IMR-90 (cell line): Measurements from ENCODE around the gene STAT4. TPM values are rescaled to one million over a fixed set of nuclear protein-coding genes. Genes with fewer than 3 reads are reported as not detected.

ENCODE experiments used
- ATAC-seq: fragments of 200-7000 bp; cut with Tn5 transposase; 2 replicates; pipeline ENCODE4 v1.9.1; 2020; ENCODE audit warnings: low read depth, mild to moderate bottlenecking, moderate library complexity
- BruUV-seq: library from RNA; stranded (reverse); fragments of 400-500 nt; replicated peaks from 2 replicates; lab custom pipeline; 2021; lab: Mats Ljungman, UMichigan
- CTCF ChIA-PET: fragments of 300-600 bp; formaldehyde crosslinking; extraction: SDS; loops from one replicate; lab custom pipeline; 2021; ENCODE audit warnings: antibody characterized with exemption; lab: Yijun Ruan, JAX
- POLR2A ChIA-PET: fragments of 300-600 bp; sonication (Branson Sonifier 250); formaldehyde crosslinking; loops from one replicate; lab custom pipeline; 2022; ENCODE audit warnings: antibody characterized with exemption; ENCODE audit not compliant: unreplicated experiment; lab: Charles Lee
- DNase-seq: peaks from one replicate; pipeline ENCODE4 v3.0.0; 2013
- H2AFZ ChIP-seq: replicated peaks from 2 replicates; pipeline ENCODE3; 2013; ENCODE audit warnings: low read length, mild to moderate bottlenecking; ENCODE audit not compliant: poor library complexity
- H2AK5ac ChIP-seq: 2 replicates; pipeline ENCODE4 v1.6.1; 2013; ENCODE audit warnings: low read depth, low read length, inconsistent platforms
- H2AK9ac ChIP-seq: replicated peaks from 2 replicates; pipeline ENCODE3; 2013; ENCODE audit warnings: mild to moderate bottlenecking, low read depth, low read length, moderate library complexity; ENCODE audit not compliant: poor library complexity
- H2BK120ac ChIP-seq: 2 replicates; pipeline ENCODE4 v1.6.1; 2013; ENCODE audit warnings: low read depth, low read length, inconsistent platforms
- H2BK15ac ChIP-seq: 3 replicates; pipeline ENCODE4 v1.6.1; 2013; ENCODE audit warnings: low read depth, low read length, inconsistent platforms
- H2BK20ac ChIP-seq: 2 replicates; pipeline ENCODE4 v1.6.1; 2013; ENCODE audit warnings: low read depth, mild to moderate bottlenecking, inconsistent platforms, low read length, moderate library complexity
- H2BK5ac ChIP-seq: 2 replicates; pipeline ENCODE4 v1.6.1; 2013; ENCODE audit warnings: mild to moderate bottlenecking, low read depth, low read length, inconsistent platforms; ENCODE audit not compliant: poor library complexity, severe bottlenecking
- H3K14ac ChIP-seq: replicated peaks from 2 replicates; pipeline ENCODE4 v1.6.1; 2013; ENCODE audit warnings: low read depth, low read length, inconsistent platforms
- H3K18ac ChIP-seq: 2 replicates; pipeline ENCODE4 v1.6.1; 2013; ENCODE audit warnings: low read depth, low read length, control low read depth
- H3K23ac ChIP-seq: 2 replicates; pipeline ENCODE4 v1.6.1; 2013; ENCODE audit warnings: low read depth, low read length, inconsistent platforms
- H3K27ac ChIP-seq: 2 replicates; pipeline ENCODE4 v1.5.1; 2013; ENCODE audit warnings: mild to moderate bottlenecking, control low read depth, low read length; ENCODE audit not compliant: insufficient read depth
- H3K27me3 ChIP-seq: 2 replicates; pipeline ENCODE4 v1.6.1; 2013; ENCODE audit warnings: low read length; ENCODE audit not compliant: control insufficient read depth, insufficient read depth
- H3K36me3 ChIP-seq: 2 replicates; pipeline ENCODE4 v1.6.1; 2013; ENCODE audit warnings: low read length, mixed read lengths; ENCODE audit not compliant: control insufficient read depth, insufficient read depth
- H3K4ac ChIP-seq: 2 replicates; pipeline ENCODE4 v1.6.1; 2013; ENCODE audit warnings: low read depth, low read length, inconsistent platforms
- H3K4me1 ChIP-seq: 2 replicates; pipeline ENCODE4 v1.6.1; 2013; ENCODE audit warnings: low read length, mixed read lengths; ENCODE audit not compliant: control insufficient read depth, insufficient read depth
- H3K4me2 ChIP-seq: 2 replicates; pipeline ENCODE4 v1.6.1; 2013; ENCODE audit warnings: low read depth, mild to moderate bottlenecking, control low read depth, low read length, moderate library complexity
- H3K4me3 ChIP-seq: 2 replicates; pipeline ENCODE4 v1.5.1; 2013; ENCODE audit warnings: low read depth, mild to moderate bottlenecking, control low read depth, low read length, moderate library complexity; ENCODE audit not compliant: insufficient read depth
- H3K56ac ChIP-seq: 2 replicates; pipeline ENCODE4 v1.6.1; 2013; ENCODE audit warnings: low read length, inconsistent platforms; ENCODE audit not compliant: insufficient read depth; ENCODE audit errors: extremely low read depth
- H3K79me1 ChIP-seq, 2 experiments: 2 replicates each; pipeline ENCODE4 v1.6.1; 2013; ENCODE audit warnings: low read length in 2 of 2, inconsistent platforms in 1 of 2, low read depth in 1 of 2
- H3K9ac ChIP-seq: 2 replicates; pipeline ENCODE4 v1.6.1; 2013; ENCODE audit warnings: low read depth, low read length, control low read depth
- H3K9me1 ChIP-seq: 2 replicates; pipeline ENCODE4 v1.6.1; 2013; ENCODE audit warnings: low read length, inconsistent platforms; ENCODE audit not compliant: insufficient read depth
- H3K9me3 ChIP-seq: 2 replicates; pipeline ENCODE4 v1.6.1; 2013; ENCODE audit warnings: low read length; ENCODE audit not compliant: control insufficient read depth, insufficient read depth
- H4K20me1 ChIP-seq: 2 replicates; pipeline ENCODE4 v1.6.1; 2013; ENCODE audit warnings: low read length, inconsistent platforms; ENCODE audit not compliant: insufficient read depth
- H4K5ac ChIP-seq: 2 replicates; pipeline ENCODE4 v1.6.1; 2013; ENCODE audit warnings: mild to moderate bottlenecking, low read depth, low read length, control low read depth
- H4K8ac ChIP-seq, 2 experiments: 2 replicates each; pipeline ENCODE4 v1.6.1; 2013; ENCODE audit warnings: low read depth in 2 of 2, low read length in 2 of 2, control low read depth in 1 of 2, inconsistent platforms in 1 of 2
- H4K91ac ChIP-seq: 2 replicates; pipeline ENCODE4 v1.6.1; 2013; ENCODE audit warnings: low read depth, low read length, inconsistent platforms; ENCODE audit not compliant: insufficient read depth
- CEBPB ChIP-seq: IDR thresholded peaks from 2 replicates; pipeline ENCODE4 v1.6.1; 2012; ENCODE audit warnings: low read depth, low read length, improper control_type of control experiment
- WGBS, 2 experiments: methylation state at CpG; one replicate each; pipeline versions ENCODE4 v1.1.5 to v1.1.7; 2013; ENCODE audit warnings: missing lambda C conversion rate in 2 of 2; ENCODE audit not compliant: insufficient read length in 1 of 2; ENCODE audit errors: extremely low coverage in 2 of 2; 5-methylcytosine and 5-hydroxymethylcytosine counted together
- dilution Hi-C: fragments of 300-500 bp; cut with HindIII; formaldehyde crosslinking; loops from one replicate; pipeline ENCODE4 v1.14.3; 2018; ENCODE audit warnings: low sequenced_read_pairs; ENCODE audit not compliant: unreplicated experiment
- in situ Hi-C: fragments of 300-500 bp; cut with MboI; formaldehyde crosslinking; loops from 3 replicates; pipeline ENCODE4 v1.14.3; 2019; ENCODE audit warnings: low sequenced_read_pairs, inconsistent platforms, mixed read lengths
- intact Hi-C: fragments of 100-400 bp; cut with micrococcal nuclease; formaldehyde crosslinking; loops from 2 replicates; pipeline ENCODE4 v1.10.0; 2022
- polyA plus RNA-seq, 3 experiments: library from polyadenylated mRNA; depleted of rRNA; stranded (reverse); fragments of >200 nt; gene quantifications; 2 replicates each; pipeline ENCODE4 v1.2.3, GENCODE V29; 2012; ENCODE audit warnings: low replicate concordance in 1 of 3
- total RNA-seq: library from RNA; depleted of rRNA; stranded (reverse); fragments of >200 nt; gene quantifications from 2 replicates; pipeline ENCODE4 v1.2.3, GENCODE V29; 2012

Gene STAT4
- total and polyA plus RNA-seq, 2 of the 4 experiments (the other 2 are of a cell fraction), result 0.36 to 0.48 TPM

DNA sequence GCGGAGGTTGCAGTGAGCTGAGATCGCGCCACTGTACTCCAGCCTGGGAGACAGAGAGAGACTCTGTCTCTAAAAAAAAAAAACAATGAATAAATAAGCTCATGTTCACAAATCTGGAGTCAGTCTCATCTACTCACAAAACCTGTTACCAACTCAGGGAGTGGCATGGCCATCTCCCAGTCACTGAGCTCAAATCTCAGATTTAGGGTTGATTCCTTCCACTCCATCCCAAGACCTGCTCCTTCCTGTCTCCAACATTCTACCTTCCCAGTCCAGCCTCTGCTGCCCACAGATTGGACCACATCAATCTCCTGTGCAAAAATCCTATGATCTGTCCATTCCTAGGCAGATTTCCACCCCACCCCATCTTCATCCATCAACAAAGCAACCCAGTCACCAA, 138.4 kb downstream of the STAT4 start:
- no peak overlapping the region for H4K91ac ChIP-seq
- POLR2A ChIA-PET, result interaction anchor here (1.0 kb wide), 1 partner anchor 8 kb away, joined by 4 read pairs; no protein-coding TSS in a partner anchor
- DNase-seq, result no peak
- H2AK9ac ChIP-seq, result peak overlapping the region; percentile 11
- no peak overlapping the region for H3K27ac ChIP-seq
- no peak overlapping the region for H3K56ac ChIP-seq
- H3K9me3 ChIP-seq, result no peaks in the 10 kb centered on the region
- no peak overlapping the region for H2BK20ac ChIP-seq
- H3K9me1 ChIP-seq, result peaks cover 24% of the 10 kb centered on the region
- H2BK15ac ChIP-seq, result 0 out of 3 replicates have a peak overlapping the region, but pooled peaks have one; percentile 63
- H3K79me1 ChIP-seq, result peaks cover 30 to 52% of the 10 kb centered on the region in 2 experiments
- no peaks in the 10 kb centered on the region for H3K27me3 ChIP-seq
- H2AK5ac ChIP-seq, result peak overlapping the region; percentile 17
- no CpG with 5 or more reads among the region's 3 CpGs for WGBS, 2 experiments
- H3K18ac ChIP-seq, result no peak overlapping the region
- H3K9ac ChIP-seq, result 0 out of 2 replicates have a peak overlapping the region, but pooled peaks have one; percentile 87
- H4K8ac ChIP-seq, result peak overlapping the region in 1 of 2 experiments; percentile 3; a peak in 1 of 4 replicates
- H4K20me1 ChIP-seq, result peaks cover 15% of the 10 kb centered on the region; the same call in 1 of the 2 replicates
- no peak overlapping the region for H2BK5ac ChIP-seq
- no peak for ATAC-seq
- TF ChIP-seq CEBPB, result no peak
- H3K4me1 ChIP-seq, result peaks cover 12% of the 10 kb centered on the region
- H3K4me2 ChIP-seq, result peak overlapping the region; percentile 92
- H4K5ac ChIP-seq, result no peak overlapping the region
- peak overlapping the region; percentile 41 for H3K23ac ChIP-seq
- H3K4ac ChIP-seq, result peak overlapping the region; percentile 58; the same call in 1 of the 2 replicates
- intact Hi-C loops (loop anchor here (5.0 kb wide), 1 partner anchor 35 kb away; no protein-coding TSS in a partner anchor), dilution Hi-C loops (no loop called here), in situ Hi-C loops (no loop called here)
- CTCF ChIA-PET, result interaction anchor here (0.5 to 1.7 kb wide), 3 partner anchors 16 to 224 kb away, joined by 3 to 5 read pairs (median 4); no protein-coding TSS in a partner anchor
- peak overlapping the region; percentile 26; the same call in 1 of the 2 replicates for H2BK120ac ChIP-seq
- BruUV-seq, result no TSS peak
- no peak overlapping the region for H2AFZ ChIP-seq
- H3K36me3 ChIP-seq, result peaks cover 10% of the 10 kb centered on the region
- peak overlapping the region; percentile 60 for H3K14ac ChIP-seq
- H3K4me3 ChIP-seq, result peak overlapping the region; percentile 82
